HG03575 (cell line): ENCODE data around the gene PPOX.
A peak's percentile ranks its signal among the peaks of the same experiment; 100 is the strongest.

ENCODE experiments used
- ATAC-seq: cut with Tn5 transposase; IDR thresholded peaks from one replicate; pipeline ENCODE4 v1.9.1; 2021; ENCODE audit not compliant: unreplicated experiment, insufficient number of reproducible peaks, low FRiP score; ENCODE audit errors: extremely low read depth

Gene PPOX

DNA sequence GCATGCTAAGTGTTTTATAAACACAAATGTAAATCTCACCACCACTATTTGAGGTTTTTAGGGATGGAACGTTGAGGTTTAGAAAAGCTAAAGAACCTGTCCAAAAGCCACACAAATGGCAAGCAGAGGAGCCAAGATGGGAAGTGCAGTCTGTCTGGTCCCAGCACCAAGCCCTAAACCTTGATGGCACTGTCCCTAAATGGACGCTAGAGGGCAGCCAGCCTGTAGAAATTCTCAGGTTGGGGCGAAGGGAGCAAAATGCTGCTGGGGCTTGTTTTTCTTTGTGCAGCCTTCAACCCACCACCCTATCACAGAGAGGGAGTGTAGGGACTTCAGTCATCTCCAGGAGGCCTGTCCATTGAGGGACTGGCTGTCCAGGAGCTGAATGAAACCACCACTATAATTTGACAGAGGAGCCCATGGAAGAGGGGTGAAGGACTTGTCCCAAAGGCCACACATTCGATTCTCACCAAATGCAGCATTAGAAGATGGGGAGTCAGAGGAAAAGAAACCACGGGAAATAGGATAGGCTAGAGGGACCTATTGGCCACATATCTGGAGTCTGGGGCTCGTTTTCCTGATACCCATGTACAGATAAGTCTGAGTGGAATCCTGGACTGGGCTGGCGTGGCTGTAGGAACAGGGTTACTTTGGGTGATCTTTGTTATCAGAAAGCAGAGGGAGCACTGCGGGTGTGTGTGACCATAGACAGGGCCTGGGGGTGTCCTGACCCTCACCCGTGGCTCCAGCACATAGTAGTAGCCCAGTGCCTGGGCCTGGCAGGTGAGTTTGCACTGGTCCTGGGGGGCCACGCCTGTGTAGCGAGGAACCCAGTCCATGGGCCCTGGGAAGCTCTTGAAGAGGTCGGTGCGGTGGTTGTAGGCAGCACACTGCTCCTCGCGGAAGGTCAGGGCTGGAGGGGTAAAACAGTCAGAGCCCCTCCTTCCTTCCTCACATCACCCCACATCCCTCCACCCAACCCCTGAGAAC is 26.5 kb downstream of the PPOX start:
- ATAC-seq: no peak

DNA sequence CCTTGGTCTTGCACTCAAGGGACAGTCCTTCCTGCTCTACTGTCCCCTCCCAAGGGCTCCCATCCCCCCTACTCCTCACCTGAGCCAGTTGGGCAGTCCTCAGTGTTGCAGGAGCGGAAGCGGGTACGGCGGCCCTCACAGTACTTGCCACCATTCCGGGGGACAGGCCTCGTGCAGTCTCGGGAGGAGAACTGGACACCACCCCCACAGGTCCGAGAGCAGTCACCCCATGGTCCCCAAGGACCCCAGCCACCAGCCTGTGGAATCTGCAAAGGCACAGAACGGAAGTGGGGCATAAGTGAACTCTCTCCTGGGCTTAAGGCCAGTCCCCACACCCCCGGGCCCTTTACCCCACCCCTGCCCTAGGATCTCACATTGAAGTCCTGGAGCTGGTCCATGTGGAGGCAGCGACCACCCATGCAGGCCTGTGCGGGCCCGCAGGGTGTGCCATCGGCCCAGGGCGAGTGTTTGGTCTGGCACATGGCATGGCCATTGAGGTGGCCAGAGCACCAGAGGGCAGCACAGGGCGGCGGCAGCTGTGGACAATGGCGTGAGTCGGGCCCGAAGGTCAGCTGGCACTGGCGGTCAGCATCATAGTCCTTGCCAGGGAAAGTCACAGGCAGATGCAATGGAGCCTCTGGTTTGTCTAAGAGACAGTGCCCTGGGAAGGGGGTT is 27.5 kb downstream of the PPOX start:
- no peak for ATAC-seq

DNA sequence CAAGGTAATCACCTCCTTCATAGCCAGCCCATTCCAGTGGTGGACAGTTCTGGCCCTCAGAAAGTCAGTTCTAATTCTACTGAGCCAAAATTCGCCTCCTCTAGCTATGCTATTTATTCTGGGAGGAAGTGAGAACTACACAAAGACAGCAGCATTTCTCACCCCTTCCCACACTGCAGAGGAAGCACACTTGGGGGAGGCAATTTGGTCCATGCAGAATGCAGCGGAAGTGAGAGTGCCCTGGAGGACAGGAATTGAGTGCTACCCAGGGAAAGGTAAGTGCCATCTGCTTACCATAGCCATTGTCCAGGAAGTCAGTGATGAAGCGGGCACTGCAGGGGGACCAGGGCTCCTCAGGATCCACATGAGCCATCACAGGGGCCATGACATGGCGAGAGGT is 28.9 kb downstream of the PPOX start:
- ATAC-seq: no peak

DNA sequence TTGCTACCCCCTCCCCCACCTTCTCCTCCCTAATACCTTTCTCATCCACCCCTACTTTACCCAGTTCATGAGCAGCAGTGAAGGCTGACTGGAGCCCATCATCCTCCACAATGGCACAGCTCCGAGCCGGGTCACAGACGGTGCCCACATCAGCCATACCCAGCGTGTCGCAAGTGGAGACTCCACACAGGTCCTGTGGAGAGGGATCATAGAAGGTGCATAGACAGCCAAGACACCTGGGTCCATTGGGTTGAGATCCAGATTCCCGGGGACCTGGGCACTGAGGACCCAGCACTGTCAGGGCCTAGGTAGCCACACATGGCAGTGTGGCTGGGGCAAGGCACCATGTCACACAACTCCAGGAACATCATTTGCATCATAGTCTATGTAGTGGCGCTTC is 29.9 kb downstream of the PPOX start:
- no peak for ATAC-seq

DNA sequence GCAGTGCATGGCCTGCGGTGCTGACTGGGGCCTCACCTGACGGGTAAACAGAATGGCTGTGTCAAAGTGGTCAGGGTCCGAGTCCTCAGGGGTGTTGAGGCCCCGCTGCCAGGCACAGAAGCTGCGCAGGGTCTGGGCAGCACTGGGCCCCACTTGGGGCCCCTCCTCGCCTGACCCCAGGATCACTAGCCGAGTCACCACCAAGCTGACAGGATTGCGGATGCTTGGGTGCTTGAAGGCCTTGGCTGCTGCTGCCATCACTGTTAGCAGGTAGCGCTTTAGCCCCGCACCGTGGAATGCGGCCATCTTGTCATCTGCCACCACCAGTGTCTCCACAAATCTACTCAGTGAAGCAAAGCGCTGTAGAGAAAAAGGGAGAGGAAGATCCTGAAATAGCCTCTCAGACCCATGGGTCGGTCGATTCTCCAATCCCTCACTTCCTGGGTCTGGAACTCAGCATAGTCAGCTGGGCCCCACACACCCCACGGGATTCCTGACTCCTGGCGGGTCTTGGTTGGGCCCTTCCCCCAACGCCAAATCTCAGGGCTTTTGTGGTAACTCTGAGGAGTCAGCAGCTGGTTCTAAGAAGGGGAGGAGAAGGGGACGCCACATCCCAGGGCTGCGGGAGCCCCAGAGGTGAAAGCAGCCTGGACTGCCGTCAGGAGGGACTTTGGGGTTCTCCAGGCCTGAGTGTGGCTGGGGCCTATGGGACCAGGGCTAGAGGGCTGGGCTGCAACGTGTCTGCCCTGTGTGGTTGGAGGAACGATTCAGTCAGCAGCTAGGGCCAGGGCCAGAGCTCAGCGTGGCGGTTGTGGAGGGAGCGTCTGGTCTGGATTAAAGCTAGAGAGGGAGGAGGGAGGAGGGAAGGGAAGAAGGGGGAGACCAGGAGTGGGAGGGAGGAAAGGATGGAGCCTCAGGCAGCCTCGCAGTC is 30.6 kb downstream of the PPOX start:
- no peak for ATAC-seq

DNA sequence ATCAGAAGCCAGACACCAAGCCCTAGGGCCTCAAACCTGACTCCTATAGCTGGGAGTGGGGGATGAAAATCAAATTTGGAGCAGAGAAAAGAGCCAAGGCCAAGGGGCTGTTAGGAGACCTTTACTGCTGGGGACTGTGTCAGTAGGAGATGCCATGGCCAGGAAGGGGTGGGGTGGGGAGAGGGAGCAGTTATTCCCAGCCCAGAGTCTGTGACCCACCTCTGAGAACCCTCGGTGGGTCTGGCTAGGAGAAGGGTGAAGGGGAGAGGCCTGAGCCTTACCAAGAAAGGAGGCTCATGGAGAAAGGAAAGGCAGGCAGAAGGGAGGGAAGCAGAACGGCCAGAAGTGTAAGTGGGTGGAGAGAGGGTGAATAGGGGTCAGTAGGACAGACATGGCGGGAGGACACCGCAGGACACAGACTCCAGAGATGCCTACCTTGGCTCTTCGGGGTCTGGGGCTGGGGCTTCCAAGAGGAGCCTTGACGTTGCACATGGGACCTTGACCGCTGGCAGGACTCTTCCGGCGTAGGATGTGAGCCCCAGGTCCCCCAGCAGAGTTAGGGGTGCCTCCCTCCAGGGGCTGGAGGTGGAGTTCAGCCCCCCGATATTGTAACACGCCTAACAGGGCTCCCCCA is 31.5 kb downstream of the PPOX start:
- ATAC-seq: no peak

DNA sequence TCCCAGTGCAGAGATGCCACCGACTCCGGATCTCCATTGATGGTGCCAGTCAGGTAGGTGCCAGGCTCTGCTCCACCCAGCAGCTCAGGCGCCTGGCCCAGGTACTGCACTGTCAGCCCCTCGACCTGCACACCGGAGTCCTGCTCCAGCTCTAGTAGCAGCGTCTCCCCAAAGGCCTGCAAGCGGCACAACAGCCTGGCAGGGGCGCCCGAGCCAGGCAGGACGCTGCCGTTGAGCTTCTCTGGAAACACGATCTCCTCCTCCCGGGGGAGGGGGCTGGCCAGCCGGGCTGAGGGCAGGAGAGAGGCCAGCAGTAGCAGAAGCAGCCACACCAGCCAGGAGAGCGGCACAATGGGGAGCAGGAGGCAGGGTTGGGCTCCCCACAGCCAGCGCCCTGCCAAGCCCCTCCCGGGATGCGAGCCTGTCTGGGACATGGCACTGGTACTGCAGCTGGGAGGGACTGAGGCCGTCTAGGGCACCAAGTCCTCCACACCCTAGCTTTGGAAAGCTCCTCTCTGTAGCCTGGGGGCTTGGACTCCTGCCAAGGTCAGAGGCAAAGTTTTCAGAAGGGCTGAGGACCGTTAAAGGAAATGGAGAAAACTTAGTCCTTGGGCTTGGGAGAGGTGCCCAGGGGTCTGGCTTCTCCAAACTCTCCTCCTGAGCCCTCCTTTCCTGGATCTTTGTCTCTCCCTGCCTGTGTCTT is 32.1 kb downstream of the PPOX start:
- no peak for ATAC-seq

DNA sequence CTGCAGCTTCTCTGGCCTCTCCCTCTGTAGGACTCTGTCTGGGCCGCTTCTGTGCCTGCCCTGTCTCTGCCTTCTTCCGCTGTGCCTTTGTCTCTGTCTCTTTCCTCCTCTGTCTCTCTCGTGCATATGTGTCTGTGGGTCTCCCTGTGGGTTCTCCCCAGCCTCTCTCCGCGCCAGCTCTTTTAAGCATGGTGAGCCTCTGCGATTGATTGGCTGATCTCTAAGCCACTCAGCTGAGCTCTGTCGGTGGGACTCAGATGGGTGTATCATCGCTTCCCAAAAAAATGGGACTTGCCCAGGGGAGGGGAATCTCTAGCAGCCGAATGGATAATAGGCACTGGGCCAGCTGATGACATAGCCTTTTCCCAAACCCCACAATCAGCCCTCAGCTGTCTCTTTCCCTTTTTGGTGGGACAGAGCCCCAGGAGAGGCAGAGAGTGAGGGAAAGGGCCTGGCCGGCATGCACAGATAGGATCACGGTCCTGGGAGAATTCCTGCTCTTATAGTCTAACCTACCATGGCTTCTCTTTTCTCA is 32.7 kb downstream of the PPOX start, which contains the start of gene ADAMTS4:
ADAMTS4 (minus strand) TSS at position 158 of the 535 bp plus-strand sequence. CDS start 427 bp downstream, outside the sequence.
- ATAC-seq: no peak

DNA sequence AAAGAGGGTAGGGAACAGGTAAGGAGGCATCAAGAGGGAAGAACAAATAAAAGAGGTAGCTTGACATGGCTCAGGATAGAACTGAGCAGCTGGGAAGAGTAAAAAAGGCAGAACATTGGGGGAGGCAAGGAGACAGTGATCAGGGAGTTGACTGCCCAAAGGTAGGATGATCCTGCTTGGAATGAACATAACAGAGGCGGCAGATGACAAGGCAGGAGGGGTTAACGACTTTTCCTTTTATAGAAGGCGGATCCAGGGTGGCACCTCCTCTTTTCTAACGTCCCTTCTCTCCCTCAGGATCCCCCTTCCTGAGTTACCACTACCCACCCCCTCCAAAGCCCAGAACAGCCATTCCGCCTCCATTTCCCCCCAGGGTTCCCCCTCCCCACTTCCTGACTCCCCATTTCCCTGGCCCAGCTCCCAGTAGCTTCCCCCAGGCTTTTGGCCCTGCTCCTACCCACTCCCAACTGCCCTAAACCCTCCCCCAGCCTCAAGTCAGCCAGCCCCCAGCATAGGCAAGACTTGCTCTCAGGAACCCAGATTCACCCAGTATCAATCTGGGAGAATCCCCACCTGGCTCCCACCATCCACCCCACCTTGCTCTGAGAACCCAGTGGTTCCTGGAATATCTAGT is 33.4 kb downstream of the PPOX start:
- ATAC-seq: no peak

DNA sequence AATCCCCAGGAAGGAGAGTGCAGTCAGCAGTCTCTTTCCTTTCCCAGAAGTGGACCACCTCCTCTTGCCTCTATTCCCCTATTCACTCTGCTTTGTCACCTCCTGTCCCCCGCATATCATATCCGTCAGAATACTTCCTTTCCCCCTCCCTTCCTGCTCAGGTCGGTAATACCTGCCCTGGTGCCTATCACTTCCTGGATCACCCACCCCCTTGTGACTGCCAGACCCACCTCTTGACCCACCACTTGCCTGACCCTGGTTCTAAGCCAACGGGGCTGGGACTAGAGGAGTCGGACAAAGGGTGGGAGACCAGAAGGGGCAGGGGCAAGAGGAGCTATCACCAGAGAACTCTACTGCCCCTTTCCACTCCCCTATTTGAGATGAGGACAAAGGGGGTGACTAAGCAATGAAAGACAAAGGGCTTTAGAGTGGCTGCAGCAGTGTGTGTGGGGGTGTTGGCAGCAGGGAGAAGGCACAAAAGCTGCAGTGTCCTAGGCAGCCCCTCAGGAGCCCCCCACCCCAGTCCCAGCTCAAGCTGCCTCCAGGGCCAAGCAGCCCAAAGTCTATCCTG is 34.3 kb downstream of the PPOX start:
- no peak for ATAC-seq

DNA sequence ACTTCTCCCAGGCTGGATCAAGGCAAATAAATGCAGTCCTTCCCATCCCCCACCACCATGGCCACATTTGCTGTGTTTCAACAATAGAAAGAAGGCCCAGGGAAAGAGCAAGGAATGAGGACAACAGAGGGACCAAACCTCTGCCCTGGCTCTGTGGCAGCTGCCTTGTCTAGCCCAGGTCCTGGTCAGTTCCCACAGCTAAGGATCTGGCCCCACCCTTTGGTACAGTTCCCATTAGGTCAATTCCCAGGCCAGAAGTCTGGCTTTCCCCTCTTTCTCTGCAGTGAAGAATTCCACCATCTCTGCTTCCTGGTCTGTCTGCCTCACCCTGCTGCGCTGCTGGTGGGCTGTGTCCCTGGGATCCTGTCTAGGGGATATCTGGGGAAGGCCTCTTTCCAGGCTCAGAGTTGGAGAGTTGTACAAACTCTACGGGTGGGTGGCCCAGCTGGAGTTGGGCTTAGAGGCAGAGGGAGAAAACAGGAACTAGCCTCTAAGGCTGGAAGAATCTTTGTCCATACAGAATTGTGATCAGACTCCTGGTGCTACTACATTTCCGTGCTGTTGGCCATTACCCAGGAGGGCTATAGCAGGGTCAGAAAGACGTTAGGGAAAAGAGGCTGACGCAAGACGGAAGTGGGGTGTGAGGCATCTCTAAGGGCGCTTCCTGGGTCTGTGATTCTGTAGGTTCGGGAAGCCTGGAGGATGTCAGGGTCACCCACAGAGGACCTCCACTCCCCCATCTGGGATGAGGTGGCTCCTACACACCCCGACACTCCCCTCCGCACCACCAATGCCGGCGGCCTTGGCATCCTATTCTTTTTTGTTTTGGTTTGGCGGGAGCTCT is 35.0 kb downstream of the PPOX start:
- no peak for ATAC-seq

DNA sequence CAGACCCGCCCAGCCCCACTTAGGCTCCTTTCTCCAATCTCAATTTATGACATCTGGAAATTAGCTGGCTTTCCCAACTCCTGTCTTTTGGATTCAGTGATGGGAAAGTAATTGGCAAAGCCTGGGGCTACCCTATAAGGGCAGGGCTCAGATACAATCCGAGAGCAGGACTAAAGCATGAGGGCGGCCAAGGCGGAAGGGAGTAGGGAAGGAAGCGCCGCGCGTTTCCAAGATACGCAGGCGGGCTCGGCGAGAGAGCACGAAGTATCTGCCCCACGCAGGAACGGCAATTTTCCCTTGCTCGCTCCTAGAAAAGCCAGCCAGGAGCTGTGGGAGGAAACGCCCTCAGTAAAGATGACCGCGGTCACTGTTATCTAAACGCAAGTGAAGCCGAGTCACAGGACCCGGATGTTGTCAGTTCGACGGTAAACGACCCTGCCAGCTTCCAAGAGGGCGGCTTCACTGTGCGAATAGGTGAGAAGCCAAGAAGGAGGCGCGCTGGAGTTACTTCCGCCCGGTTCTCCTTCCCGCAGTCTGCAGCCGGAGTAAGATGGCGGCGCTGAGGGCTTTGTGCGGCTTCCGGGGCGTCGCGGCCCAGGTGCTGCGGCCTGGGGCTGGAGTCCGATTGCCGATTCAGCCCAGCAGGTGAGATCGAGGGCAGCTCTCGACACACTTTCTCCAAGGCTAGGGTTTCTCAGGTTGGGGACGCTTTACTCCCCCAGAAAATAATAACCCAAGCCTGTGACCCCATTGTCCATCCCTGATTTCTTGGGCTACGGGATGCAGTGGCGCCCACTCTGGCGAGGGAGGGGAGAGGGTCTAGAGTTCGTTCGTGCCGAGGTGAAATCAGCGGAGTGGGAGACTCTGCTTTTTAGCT is 35.8 kb downstream of the PPOX start, which contains the start of gene NDUFS2:
NDUFS2 (plus strand) TSS at position 532 of the 877 bp plus-strand sequence; CDS start at position 551, 19 bp downstream.
- ATAC-seq: peak; percentile 57

DNA sequence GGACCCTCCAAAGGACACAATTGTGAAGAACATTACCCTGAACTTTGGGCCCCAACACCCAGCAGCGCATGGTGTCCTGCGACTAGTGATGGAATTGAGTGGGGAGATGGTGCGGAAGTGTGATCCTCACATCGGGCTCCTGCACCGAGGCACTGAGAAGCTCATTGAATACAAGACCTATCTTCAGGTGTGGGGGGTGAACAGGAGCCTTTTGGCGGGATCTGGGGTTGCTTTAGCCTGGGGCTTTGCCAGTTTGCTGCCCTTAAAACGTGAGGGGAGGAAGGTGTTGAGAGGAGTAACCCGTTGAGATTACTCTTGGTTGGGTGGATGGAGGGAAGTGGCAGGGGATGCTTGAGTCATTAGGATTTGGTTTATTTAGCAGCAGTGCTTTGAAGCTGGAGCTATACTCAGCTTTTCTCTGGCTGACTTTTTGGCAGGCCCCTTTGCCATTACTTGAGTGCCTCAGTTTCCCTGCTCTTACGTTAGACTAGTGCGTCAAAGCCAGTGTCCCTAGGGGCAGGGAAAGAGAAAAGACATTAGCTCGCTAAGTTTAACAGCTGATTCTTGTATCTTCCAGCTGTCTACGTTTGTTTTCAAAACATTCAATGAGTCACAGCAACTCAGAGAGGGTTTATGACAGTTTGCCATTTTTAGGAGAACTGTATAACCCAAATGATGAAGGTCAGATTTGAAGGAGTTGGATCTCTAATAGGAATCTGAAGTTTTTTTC is 40.4 kb downstream of the PPOX start:
- ATAC-seq: no peak

DNA sequence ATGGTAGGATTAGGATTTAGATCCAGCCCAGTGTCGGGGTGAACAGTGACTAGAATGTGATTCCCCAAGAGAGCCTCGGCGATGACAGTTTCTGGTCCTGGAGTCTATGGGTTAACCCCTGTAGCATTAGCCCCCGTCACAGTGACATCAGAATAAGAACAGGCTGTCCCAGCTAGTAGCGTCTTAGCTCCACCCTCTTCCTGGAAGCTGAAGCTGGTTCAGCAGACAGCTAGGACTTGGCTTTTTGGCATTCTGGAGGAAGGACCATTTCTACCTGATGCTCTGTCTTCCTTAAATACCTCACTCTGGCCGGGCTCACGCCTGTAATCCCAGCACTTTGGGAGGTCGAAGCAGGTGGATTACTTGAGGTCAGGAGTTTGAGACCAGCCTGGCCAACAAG is 40.9 kb downstream of the PPOX start:
- no peak for ATAC-seq
